Stimulated activated naive CD8-positive, alpha-beta T cell treated with anti-CD3 and anti-CD28 coated beads, Interleukin-15, amount 100 ng/mL, for 72 hours (primary cell): ENCODE results near the gene MRPL43.

Source experiments
- ATAC-seq: fragments of 150-1000 bp; cut with Tn5 transposase; 2 replicates; pipeline ENCODE4 v1.10.0; 2021; ENCODE audit warnings: mild to moderate bottlenecking, moderate library complexity
- DNase-seq, 2 donors: peaks; one replicate each; pipeline ENCODE4 v3.0.0; 2021 to 2022
- H3K27ac Mint-ChIP-seq, 2 donors: one replicate each; pipeline ENCODE4 v1.8.0; 2022; ENCODE audit warnings: mild to moderate bottlenecking in 2 of 2, mixed read lengths in 2 of 2, moderate library complexity in 2 of 2
- H3K27me3 Mint-ChIP-seq: one replicate; pipeline ENCODE4 v1.8.0; 2022; ENCODE audit warnings: mixed read lengths
- H3K4me1 Mint-ChIP-seq: one replicate; pipeline ENCODE4 v1.8.0; 2022; ENCODE audit warnings: mild to moderate bottlenecking, mixed read lengths
- H3K4me3 Mint-ChIP-seq, 2 donors: one replicate each; pipeline ENCODE4 v1.8.0; 2022; ENCODE audit warnings: mild to moderate bottlenecking in 2 of 2, mixed read lengths in 2 of 2, moderate library complexity in 1 of 2
- H3K9me3 Mint-ChIP-seq, 2 donors: one replicate each; pipeline ENCODE4 v1.8.0; 2022; ENCODE audit warnings: mixed read lengths in 2 of 2

The MRPL43 gene

GRCh38 chr10:100939763-100940344, 47.4 kb downstream of the MRPL43 start:
- DNase-seq: no peak
- no peak overlapping the region for H3K4me3 Mint-ChIP-seq
- ATAC-seq: no peak
- no peaks in the 10 kb centered on the region for H3K27me3 Mint-ChIP-seq
- peak overlapping the region in 1 of 2 donors; percentile 82 for H3K27ac Mint-ChIP-seq
- H3K9me3 Mint-ChIP-seq: no peaks in the 10 kb centered on the region
- peaks cover 16% of the 10 kb centered on the region for H3K4me1 Mint-ChIP-seq
